Fibroblast of lung (primary cell): Measurements from ENCODE around the gene PPP4R3B. TPM values are rescaled to one million over a fixed set of nuclear protein-coding genes. Genes with fewer than 3 reads are reported as not detected.

Source experiments
- DNase-seq, 2 donors: peaks; one replicate each; pipeline versions ENCODE4 v3.0.0 to v3.0.0-alpha.2; 2010; ENCODE audit warnings: low read depth in 2 of 2
- H2AFZ ChIP-seq: 2 replicates; pipeline ENCODE4 v1.5.1; 2012; ENCODE audit warnings: low read length, control low read depth, inconsistent platforms
- H3K27ac ChIP-seq: 2 replicates; pipeline ENCODE4 v1.5.1; 2011; ENCODE audit warnings: low read length, control low read depth; ENCODE audit not compliant: insufficient read depth
- H3K27me3 ChIP-seq: 2 replicates; pipeline ENCODE4 v1.5.1; 2011; ENCODE audit warnings: mild to moderate bottlenecking, low read length; ENCODE audit not compliant: control insufficient read depth, insufficient read depth
- H3K36me3 ChIP-seq: 2 replicates; pipeline ENCODE4 v1.5.1; 2011; ENCODE audit warnings: low read length; ENCODE audit not compliant: control insufficient read depth, insufficient read depth
- H3K4me1 ChIP-seq: 2 replicates; pipeline ENCODE4 v1.5.1; 2011; ENCODE audit warnings: low read length; ENCODE audit not compliant: control insufficient read depth, insufficient read depth; ENCODE audit errors: extremely low read depth
- H3K4me2 ChIP-seq: 2 replicates; pipeline ENCODE4 v1.5.1; 2011; ENCODE audit warnings: low read length, control low read depth; ENCODE audit not compliant: insufficient read depth; ENCODE audit errors: extremely low read depth
- H3K4me3 ChIP-seq, 4 experiments: fragments of 200-600 bp in 1 of 4; sonication (generic) in 1 of 4; replicated peaks in 1 of 4; 2 replicates each; pipeline ENCODE4 v1.5.1; 2011 to 2016; ENCODE audit warnings: low read length in 4 of 4, low read depth in 3 of 4, mild to moderate bottlenecking in 3 of 4, control low read depth in 2 of 4, inconsistent platforms in 1 of 4, mixed read lengths in 1 of 4; ENCODE audit not compliant: insufficient read depth in 1 of 4; ENCODE audit errors: control extremely low read depth in 1 of 4
- H3K79me2 ChIP-seq: 2 replicates; pipeline ENCODE4 v1.5.1; 2012; ENCODE audit warnings: mild to moderate bottlenecking, low read length, inconsistent platforms; ENCODE audit not compliant: control insufficient read depth, insufficient read depth
- H3K9ac ChIP-seq: 2 replicates; pipeline ENCODE4 v1.5.1; 2011; ENCODE audit warnings: mild to moderate bottlenecking, low read length, control low read depth; ENCODE audit not compliant: insufficient read depth
- H3K9me3 ChIP-seq: 2 replicates; pipeline ENCODE4 v1.5.1; 2012; ENCODE audit warnings: low read depth, low read length; ENCODE audit not compliant: control insufficient read depth, insufficient read depth
- H4K20me1 ChIP-seq: 2 replicates; pipeline ENCODE4 v1.5.1; 2011; ENCODE audit warnings: low read length; ENCODE audit not compliant: control insufficient read depth, insufficient read depth; ENCODE audit errors: extremely low read depth
- CTCF ChIP-seq, 2 donors: IDR thresholded peaks in 1 of 2; conservative IDR thresholded peaks in 1 of 2; 1 replicate in 1 of 2; 2 replicates in 1 of 2; pipeline ENCODE4 v1.5.1; 2011 to 2012; ENCODE audit warnings: low read length in 2 of 2, control low read depth in 1 of 2, inconsistent platforms in 1 of 2, low read depth in 1 of 2, mild to moderate bottlenecking in 1 of 2
- EZH2 ChIP-seq: IDR thresholded peaks from 2 replicates; pipeline ENCODE4 v1.5.1; 2012; ENCODE audit warnings: low read length, control low read depth, mild to moderate bottlenecking; ENCODE audit errors: missing control alignments
- polyA plus RNA-seq, 2 donors: library from polyadenylated mRNA; depleted of rRNA in 1 of 2; stranded (reverse) in 1 of 2; unstranded in 1 of 2; fragments of >200 nt; gene quantifications; 2 replicates each; pipeline ENCODE4 v1.2.1, GENCODE V29; 2011 to 2012; ENCODE audit warnings: missing spikeins in 1 of 2
- total RNA-seq: library from RNA; depleted of rRNA; stranded (reverse); fragments of >200 nt; gene quantifications from 2 replicates; pipeline ENCODE4 v1.2.1, GENCODE V29; 2014

Gene PPP4R3B
- total and polyA plus RNA-seq, 2 donors (not counting 1 experiment from before 2014, with no cell fraction given) = 27.5 to 51.4 TPM

GRCh38 chr2:55519938-55520885 is 97.2 kb downstream of the PPP4R3B start:
- peak overlapping the region; percentile 99 for H3K4me2 ChIP-seq
- H3K36me3 ChIP-seq = no peaks in the 10 kb centered on the region
- no peaks in the 10 kb centered on the region for H3K9me3 ChIP-seq
- H4K20me1 ChIP-seq = no peaks in the 10 kb centered on the region
- no peak for TF ChIP-seq CTCF (conservative IDR thresholded peaks at IDR 0.05 in 1 of 2, IDR thresholded peaks at IDR 0.05 in 1 of 2; ENCODE audit: low read depth in 1 of 2, low read length in 2 of 2)
- no peak for TF ChIP-seq EZH2
- peak overlapping the region; percentile 82 for H2AFZ ChIP-seq
- peak; percentile 8 to 51 for DNase-seq
- no peaks in the 10 kb centered on the region for H3K4me1 ChIP-seq
- peaks cover 3% of the 10 kb centered on the region for H3K79me2 ChIP-seq
- peak overlapping the region; percentile 63 for H3K9ac ChIP-seq
- no peaks in the 10 kb centered on the region for H3K27me3 ChIP-seq
- H3K27ac ChIP-seq = peak overlapping the region; percentile 91
- peak overlapping the region; percentile 55 to 90 (median 78) for H3K4me3 ChIP-seq

DNA sequence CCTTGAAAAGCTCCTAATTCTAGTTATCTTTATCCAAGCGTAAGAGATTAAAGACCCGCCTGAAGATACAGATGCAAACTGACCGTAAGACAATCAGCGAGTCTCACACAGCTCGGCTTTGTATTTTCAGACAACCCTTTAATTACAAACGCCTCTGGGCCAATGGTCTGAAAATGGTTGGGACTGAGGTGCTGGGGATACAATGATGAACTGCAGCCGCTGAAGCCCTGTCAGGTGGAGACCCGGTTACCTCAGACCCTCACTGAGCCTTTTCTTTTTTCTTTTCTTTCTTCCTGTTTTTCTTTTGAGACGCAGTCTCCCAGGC is 98.6 kb downstream of the PPP4R3B start:
- Histone ChIP-seq H3K27me3 (no peaks in the 10 kb centered on the region), H2AFZ (peak overlapping the region; percentile 28), H3K79me2 (peaks cover 3% of the 10 kb centered on the region), H3K4me1 (no peaks in the 10 kb centered on the region), H3K9ac (no peak overlapping the region), H4K20me1 (no peaks in the 10 kb centered on the region), H3K9me3 (no peaks in the 10 kb centered on the region), H3K27ac (peak overlapping the region; percentile 55), H3K36me3 (no peaks in the 10 kb centered on the region), H3K4me2 (peak overlapping the region; percentile 94), H3K4me3 (peak overlapping the region; percentile 60 to 90 (median 78))
- TF ChIP-seq CTCF (conservative IDR thresholded peaks at IDR 0.05 in 1 of 2, IDR thresholded peaks at IDR 0.05 in 1 of 2; ENCODE audit: low read depth in 1 of 2, low read length in 2 of 2) (no peak), EZH2 (no peak)
- DNase-seq = peak in 1 of 2 donors; percentile 3

DNA sequence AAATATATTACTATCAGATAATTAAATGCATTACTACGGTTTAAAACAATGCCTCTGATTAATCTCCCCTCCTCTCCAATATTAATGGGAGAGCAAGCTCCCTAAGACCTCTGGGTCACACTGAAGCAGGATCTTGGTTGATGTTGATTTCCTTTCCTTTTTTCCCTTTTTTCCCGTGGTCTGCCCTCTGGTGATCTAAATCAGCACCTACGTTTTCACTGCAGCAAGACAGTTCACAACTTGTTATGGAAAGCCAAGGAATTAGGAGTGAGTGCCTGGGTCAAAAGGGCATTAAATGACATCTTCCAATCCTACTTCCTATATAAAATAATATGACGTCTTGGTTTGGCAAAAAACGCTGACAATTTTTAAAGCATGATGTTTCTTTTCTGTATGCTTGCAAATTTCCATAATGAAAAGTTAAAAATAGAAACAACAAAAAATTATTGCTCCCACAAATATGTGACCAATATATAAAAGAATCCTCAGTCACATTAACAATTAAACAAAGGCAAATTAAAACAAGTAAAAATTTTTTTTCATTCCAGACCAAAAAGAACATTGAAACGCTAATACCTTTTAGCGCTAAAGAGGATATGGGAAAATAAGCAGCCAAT is 105.8 kb downstream of the PPP4R3B start:
- no peak overlapping the region for H3K9ac ChIP-seq
- TF ChIP-seq EZH2 (no peak), CTCF (conservative IDR thresholded peaks at IDR 0.05 in 1 of 2, IDR thresholded peaks at IDR 0.05 in 1 of 2; ENCODE audit: low read depth in 1 of 2, low read length in 2 of 2) (peak; percentile 64 to 74)
- H3K27ac ChIP-seq = no peak overlapping the region
- no peaks in the 10 kb centered on the region for H3K9me3 ChIP-seq
- no peaks in the 10 kb centered on the region for H4K20me1 ChIP-seq
- H3K79me2 ChIP-seq = no peaks in the 10 kb centered on the region
- H3K27me3 ChIP-seq = no peaks in the 10 kb centered on the region
- no peaks in the 10 kb centered on the region for H3K4me1 ChIP-seq
- H3K4me2 ChIP-seq = no peak overlapping the region
- H3K36me3 ChIP-seq = no peaks in the 10 kb centered on the region
- H2AFZ ChIP-seq = no peak overlapping the region
- peak; percentile 43 to 58 for DNase-seq
- H3K4me3 ChIP-seq = no peak overlapping the region
